Heart right ventricle (tissue), 16 donors: Measurements from ENCODE around the gene USP16. TPM values are rescaled to one million over a fixed set of nuclear protein-coding genes. Genes with fewer than 3 reads are reported as not detected.
A peak's percentile ranks its signal among the peaks of the same experiment; 100 is the strongest.
"Not testable (repeated sequence)": the region's sequence is repeated elsewhere in the genome, so short reads cannot be mapped to it uniquely, and the experiment has no call there.

Experiments used
- ATAC-seq, 8 donors: fragments of 200-7000 bp; cut with Tn5 transposase; one replicate each; pipeline ENCODE4 v1.9.1; 2020; ENCODE audit warnings: mild to moderate bottlenecking in 8 of 8, moderate library complexity in 8 of 8, moderate number of reproducible peaks in 1 of 8
- DNase-seq, 2 donors: peaks; one replicate each; pipeline ENCODE4 v3.0.0-alpha.2; 2020
- H3K27ac ChIP-seq, 10 donors: fragments of 200-600 bp; sonication (generic) in 2 of 10; one replicate each; pipeline versions ENCODE4 v1.5.0 to v1.8.0; 2020 to 2022; ENCODE audit warnings: mild to moderate bottlenecking in 3 of 10
- H3K27me3 ChIP-seq, 7 donors: fragments of 200-600 bp; one replicate each; pipeline ENCODE4 v1.8.0; 2021 to 2022; ENCODE audit warnings: mild to moderate bottlenecking in 2 of 7
- H3K36me3 ChIP-seq, 9 donors: fragments of 200-600 bp; sonication (generic) in 1 of 9; one replicate each; pipeline versions ENCODE4 v1.5.0 to v1.8.0; 2020 to 2022; ENCODE audit warnings: mild to moderate bottlenecking in 2 of 9
- H3K4me1 ChIP-seq, 9 donors: fragments of 200-600 bp; sonication (generic) in 1 of 9; one replicate each; pipeline versions ENCODE4 v1.5.0 to v1.8.0; 2020 to 2022; ENCODE audit warnings: mild to moderate bottlenecking in 4 of 9
- H3K4me3 ChIP-seq, 10 donors: fragments of 200-600 bp; sonication (generic) in 2 of 10; one replicate each; pipeline versions ENCODE4 v1.5.0 to v1.8.0; 2020 to 2022; ENCODE audit warnings: mild to moderate bottlenecking in 7 of 10, moderate library complexity in 2 of 10
- H3K9me3 ChIP-seq, 11 donors: fragments of 200-600 bp in 10 of 11; sonication (generic) in 2 of 11; one replicate each; pipeline versions ENCODE4 v1.5.0 to v1.8.0; 2013 to 2022; ENCODE audit warnings: mild to moderate bottlenecking in 2 of 11, control low read depth in 1 of 11, moderate library complexity in 1 of 11
- WGBS, 2 donors: extraction: QIAGEN DNeasy Blood & Tissue Kit; methylation state at CpG; one replicate each; pipeline ENCODE4 v1.1.7; 2013; ENCODE audit warnings: inconsistent platforms in 1 of 2; 5-methylcytosine and 5-hydroxymethylcytosine counted together
- intact Hi-C, 10 donors: fragments of 100-400 bp; cut with DNase I; formaldehyde crosslinking; loops; one replicate each; pipeline versions ENCODE4 v1.11.1 to v1.14.2; 2022
- polyA plus RNA-seq, 2 donors: library from polyadenylated mRNA; stranded (reverse); fragments of 200-250 nt; gene quantifications; one replicate each; pipeline ENCODE4 v1.2.3, GENCODE V29; 2013
- total RNA-seq, 10 donors: library from RNA; stranded (reverse); fragmentation: NEBNext Ultra II Directional in 3 of 10; extraction: Animal tissue kit (Norgen Biotek cat#: 25700) in 3 of 10; gene quantifications; one replicate each; pipeline versions ENCODE4 v1.2.1 to v1.2.4, GENCODE V29; 2021 to 2023
- TF ChIP-seq, protein P1 (sequence below), 9 donors: fragments of 200-600 bp; sonication (generic) in 2 of 9; IDR thresholded peaks; one replicate each; pipeline versions ENCODE4 v1.5.0 to v1.8.0; 2021 to 2022; ENCODE audit warnings: antibody characterized with exemption in 9 of 9, mild to moderate bottlenecking in 5 of 9, moderate library complexity in 1 of 9
- donor health status: Arrhythmogenic right ventricular cardiomyopathy.
- donor health status: ischemic (EF 13 %, LVEDD 7.1; RV severe dilation, severe dysfunction).
- donor health status: healthy with polysubstance abuse.
- donor health status: DM: no; HTN: yes; CAD: no.
- donor health status: DM: no; HTN: no; CAD: no.
- donor health status: ischemic (EF 25% LVEDD 6.9; RV normal size, moderate dysfunction).
- donor health status: ischemic (EF 25% LVEDD 5.7; RV mildly dilated, moderate dysfunction).
- donor health status: healthy.
- donor health status: DM: yes; HTN: yes; CAD: no.
- donor health status: Ischemic cardiomyopathy.
- donor health status: ischemic (EF 35%, LVEDD 5.7; RV mildly dilated, moderate dysfunction).
- donor health status: nonischemic (EF 11% LVEDD 7.7; RV severe dilation, severe dysfunction).
- donor health status: DM: yes; HTN: yes; CAD: no.
- donor health status: PGD.
- donor health status: ischemic (EF 29% LVEDD 5.4; RV normal size, mild dysfunction).
- donor health status: nonischemic (EF 23%, LVEDD 6.1; RV moderate dilation, normal function).

USP16 gene
- total and polyA plus RNA-seq, 12 donors, result 20.3 to 41.8 (median 32.5) TPM

DNA sequence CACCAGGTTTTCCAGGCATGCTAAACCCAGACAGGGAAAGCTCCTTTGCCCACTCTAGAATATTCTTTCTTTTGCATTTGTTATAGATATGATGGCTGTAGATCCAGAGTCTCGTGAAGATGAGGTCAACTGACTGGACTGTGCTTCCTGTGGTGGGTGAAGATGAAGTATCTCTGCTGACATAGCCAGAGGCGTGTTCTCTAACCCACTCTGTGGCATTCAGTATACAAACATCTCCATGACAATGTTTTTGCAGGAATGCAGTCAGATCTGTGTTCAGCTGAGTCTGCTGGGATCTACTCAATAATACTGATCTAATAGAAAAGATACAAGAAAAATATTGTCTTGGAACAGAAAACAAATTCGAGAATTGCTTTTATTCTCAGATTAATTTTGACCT, 16.7 kb upstream of the USP16 start:
- no peak for DNase-seq
- intact Hi-C loops, result no loop called here
- no peaks in the 10 kb centered on the region for H3K27me3 ChIP-seq
- TF ChIP-seq, protein P1, sequence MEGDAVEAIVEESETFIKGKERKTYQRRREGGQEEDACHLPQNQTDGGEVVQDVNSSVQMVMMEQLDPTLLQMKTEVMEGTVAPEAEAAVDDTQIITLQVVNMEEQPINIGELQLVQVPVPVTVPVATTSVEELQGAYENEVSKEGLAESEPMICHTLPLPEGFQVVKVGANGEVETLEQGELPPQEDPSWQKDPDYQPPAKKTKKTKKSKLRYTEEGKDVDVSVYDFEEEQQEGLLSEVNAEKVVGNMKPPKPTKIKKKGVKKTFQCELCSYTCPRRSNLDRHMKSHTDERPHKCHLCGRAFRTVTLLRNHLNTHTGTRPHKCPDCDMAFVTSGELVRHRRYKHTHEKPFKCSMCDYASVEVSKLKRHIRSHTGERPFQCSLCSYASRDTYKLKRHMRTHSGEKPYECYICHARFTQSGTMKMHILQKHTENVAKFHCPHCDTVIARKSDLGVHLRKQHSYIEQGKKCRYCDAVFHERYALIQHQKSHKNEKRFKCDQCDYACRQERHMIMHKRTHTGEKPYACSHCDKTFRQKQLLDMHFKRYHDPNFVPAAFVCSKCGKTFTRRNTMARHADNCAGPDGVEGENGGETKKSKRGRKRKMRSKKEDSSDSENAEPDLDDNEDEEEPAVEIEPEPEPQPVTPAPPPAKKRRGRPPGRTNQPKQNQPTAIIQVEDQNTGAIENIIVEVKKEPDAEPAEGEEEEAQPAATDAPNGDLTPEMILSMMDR (IDR thresholded peaks at IDR 0.05), result no peak
- ATAC-seq, result no peak
- WGBS, 2 donors, result 68 to 75% methylated on average over 3 of the region's 3 CpGs
- no peak overlapping the region for H3K4me3 ChIP-seq
- peaks cover 0 to 12% (median 8%) of the 10 kb centered on the region in 9 donors for H3K4me1 ChIP-seq
- H3K27ac ChIP-seq, result no peak overlapping the region
- peaks cover 0 to 36% (median 14%) of the 10 kb centered on the region in 9 donors for H3K36me3 ChIP-seq
- no peaks in the 10 kb centered on the region for H3K9me3 ChIP-seq

DNA sequence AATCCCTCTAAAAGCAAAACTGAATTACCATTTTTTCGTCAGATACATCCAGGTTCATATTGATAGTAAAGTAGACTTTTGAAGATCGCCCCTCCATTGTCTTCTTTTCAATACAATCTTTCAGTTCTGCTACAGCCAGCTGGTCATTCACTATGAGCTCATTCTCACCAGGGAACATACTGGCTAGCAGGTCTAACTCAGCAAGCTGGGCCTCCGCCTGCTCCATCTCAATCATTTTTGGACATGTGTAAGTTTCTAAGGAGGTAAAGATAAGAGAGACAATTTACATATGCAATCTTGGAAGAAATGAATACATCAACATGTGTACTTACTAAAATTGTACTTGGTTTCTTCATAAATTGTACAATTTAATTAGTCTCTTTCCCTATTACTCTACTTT, 16.1 kb upstream of the USP16 start:
- no peak overlapping the region for H3K27ac ChIP-seq
- peaks cover 0 to 9% (median 5%) of the 10 kb centered on the region in 9 donors for H3K4me1 ChIP-seq
- TF ChIP-seq, protein P1 (IDR thresholded peaks at IDR 0.05), result no peak
- DNase-seq, result no peak
- intact Hi-C loops, result no loop called here
- H3K9me3 ChIP-seq, result no peaks in the 10 kb centered on the region
- 75 to 79% methylated on average over 3 of the region's 3 CpGs for WGBS, 2 donors
- no peak overlapping the region for H3K4me3 ChIP-seq
- peaks cover 0 to 36% (median 14%) of the 10 kb centered on the region in 9 donors for H3K36me3 ChIP-seq
- H3K27me3 ChIP-seq, result no peaks in the 10 kb centered on the region
- ATAC-seq, result no peak

DNA sequence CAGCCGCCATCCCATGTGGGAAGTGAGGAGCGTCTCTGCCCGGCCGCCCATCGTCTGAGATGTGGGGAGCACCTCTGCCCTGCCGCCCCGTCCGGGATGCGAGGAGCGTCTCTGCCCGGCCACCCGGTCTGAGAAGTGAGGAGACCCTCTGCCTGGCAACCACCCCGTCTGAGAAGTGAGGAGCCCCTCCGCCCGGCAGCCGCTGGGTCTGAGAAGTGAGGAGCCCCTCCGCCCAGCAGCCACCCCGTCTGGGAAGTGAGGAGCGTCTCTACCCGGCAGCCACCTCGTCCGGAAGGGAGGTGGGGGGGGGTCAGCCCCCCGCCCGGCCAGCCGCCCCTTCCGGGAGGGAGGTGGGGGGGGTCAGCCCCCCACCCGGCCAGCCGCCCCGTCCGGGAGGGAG, 13.2 kb upstream of the USP16 start:
- 97 to 98% methylated on average over 13 to 15 of the region's 30 CpGs for WGBS, 2 donors
- intact Hi-C loops, H3K4me3 ChIP-seq, DNase-seq, H3K27me3 ChIP-seq, H3K27ac ChIP-seq, H3K9me3 ChIP-seq, H3K4me1 ChIP-seq, ATAC-seq: not testable (repeated sequence)
- H3K36me3 ChIP-seq, result peaks cover 0 to 30% (median 14%) of the 10 kb centered on the region in 9 donors

GRCh38 chr21:29017639-29018237, 6.7 kb upstream of the USP16 start:
- ATAC-seq (no peak), DNase-seq (no peak)
- TF ChIP-seq, protein P1 (IDR thresholded peaks at IDR 0.05), result no peak
- no peaks in the 10 kb centered on the region for H3K36me3 ChIP-seq
- peak overlapping the region in 1 of 10 donors; percentile 89 for H3K27ac ChIP-seq
- peaks cover 0 to 26% (median 16%) of the 10 kb centered on the region in 9 donors for H3K4me1 ChIP-seq
- no peaks in the 10 kb centered on the region for H3K27me3 ChIP-seq
- H3K4me3 ChIP-seq, result peak overlapping the region in 6 of 10 donors; percentile 70 to 95 (median 90)
- intact Hi-C loops, result no loop called here
- WGBS, 2 donors, result 70 to 79% methylated on average over 6 of the region's 6 CpGs
- no peaks in the 10 kb centered on the region for H3K9me3 ChIP-seq

GRCh38 chr21:29018540-29018939, 5.9 kb upstream of the USP16 start:
- intact Hi-C loops, result no loop called here

More at GRCh38 chr21:29018540-29018939, 5.9 kb upstream of the USP16 start:
- 13 to 17% methylated on average over 12 of the region's 12 CpGs for WGBS, 2 donors
- TF ChIP-seq, protein P1 (IDR thresholded peaks at IDR 0.05), result no peak
- Histone ChIP-seq H3K4me3 (peak overlapping the region; percentile 70 to 98 (median 90)), H3K9me3 (no peaks in the 10 kb centered on the region), H3K27ac (peak overlapping the region in 9 of 10 donors; percentile 83 to 93 (median 87)), H3K36me3 (no peaks in the 10 kb centered on the region), H3K4me1 (peaks cover 0 to 27% (median 16%) of the 10 kb centered on the region in 9 donors), H3K27me3 (no peaks in the 10 kb centered on the region)
- no peak for DNase-seq
- peak in 4 of 8 donors; percentile 9 to 38 (median 30) for ATAC-seq
